HCT116 (cell line): Measurements from ENCODE around the gene SEPTIN3.

Experiments
- CTCF ChIP-seq, 3 experiments: fragments of 200-600 bp in 1 of 3; sonication (generic) in 1 of 3; IDR thresholded peaks in 2 of 3; conservative IDR thresholded peaks in 1 of 3; 2 replicates each; pipeline ENCODE4 v1.5.1; 2012 to 2017; ENCODE audit warnings: low read depth in 2 of 3, low read length in 2 of 3, antibody characterized with exemption in 1 of 3, borderline replicate concordance in 1 of 3, control low read depth in 1 of 3, mild to moderate bottlenecking in 1 of 3, mixed read lengths in 1 of 3, mixed run types in 1 of 3, moderate library complexity in 1 of 3; ENCODE audit not compliant: insufficient read depth in 1 of 3
- EGR1 ChIP-seq: IDR thresholded peaks from 2 replicates; pipeline ENCODE4 v1.6.1; 2012; ENCODE audit warnings: low read depth
- EZH2 ChIP-seq: fragments of 200-600 bp; sonication (generic); IDR thresholded peaks from 2 replicates; pipeline ENCODE4 v1.6.1; 2017; ENCODE audit warnings: antibody characterized with exemption, mixed run types
- EZH2phosphoT487 ChIP-seq: fragments of 200-600 bp; IDR thresholded peaks from 2 replicates; pipeline ENCODE4 v1.6.1; 2018; ENCODE audit warnings: antibody characterized with exemption, borderline replicate concordance
- FOSL1 ChIP-seq: IDR thresholded peaks from 2 replicates; pipeline ENCODE4 v1.6.1; 2012; ENCODE audit warnings: low read depth
- JUND ChIP-seq: IDR thresholded peaks from 2 replicates; pipeline ENCODE4 v1.6.1; 2012
- POLR2A ChIP-seq: IDR thresholded peaks from 2 replicates; pipeline ENCODE4 v1.7.0; 2011; ENCODE audit warnings: borderline replicate concordance; ENCODE audit not compliant: insufficient read depth, insufficient read length; ENCODE audit errors: extremely low read depth
- POLR2AphosphoS5 ChIP-seq: IDR thresholded peaks from 2 replicates; pipeline ENCODE4 v1.6.1; 2011; ENCODE audit warnings: mild to moderate bottlenecking, low read depth, low read length, moderate library complexity
- TCF7L2 ChIP-seq: IDR thresholded peaks from 2 replicates; pipeline ENCODE4 v1.7.0; 2011; ENCODE audit warnings: borderline replicate concordance, inconsistent platforms; ENCODE audit not compliant: insufficient read depth, insufficient read length; ENCODE audit errors: extremely low read depth

- TF ChIP-seq CTCF (IDR thresholded peaks at IDR 0.05 in 2 of 3, conservative IDR thresholded peaks at IDR 0.05 in 1 of 3; ENCODE audit: borderline replicate concordance in 1 of 3, insufficient read depth in 1 of 3, low read depth in 2 of 3, low read length in 2 of 3) (no peak), POLR2AphosphoS5 (no peak), FOSL1 (no peak), JUND (no peak), EZH2phosphoT487 (no peak), EGR1 (no peak), POLR2A (no peak), EZH2 (no peak), TCF7L2 (no peak)
Observed at GRCh38 chr22:41920271-41920976, 48.8 kb upstream of the SEPTIN3 start.
